IPS-20b (cell line): Measurements from ENCODE around the gene NDFIP1.
A peak's percentile ranks its signal among the peaks of the same experiment; 100 is the strongest.
"Not testable (repeated sequence)": the region's sequence is repeated elsewhere in the genome, so short reads cannot be mapped to it uniquely, and the experiment has no call there.

Source experiments
- H3K27ac ChIP-seq: one replicate; pipeline ENCODE4 v1.5.1; 2013; ENCODE audit warnings: low read length
- H3K27me3 ChIP-seq: 2 replicates; pipeline ENCODE4 v1.6.1; 2013; ENCODE audit warnings: mild to moderate bottlenecking, low read length, inconsistent platforms; ENCODE audit not compliant: insufficient read depth
- H3K36me3 ChIP-seq: 2 replicates; pipeline ENCODE4 v1.6.1; 2013; ENCODE audit warnings: low read depth, mild to moderate bottlenecking, inconsistent platforms, low read length, moderate library complexity; ENCODE audit not compliant: insufficient read depth
- H3K4me1 ChIP-seq: 2 replicates; pipeline ENCODE4 v1.6.1; 2013; ENCODE audit warnings: mild to moderate bottlenecking, control low read depth, inconsistent platforms, low read length, moderate library complexity; ENCODE audit not compliant: insufficient read depth
- H3K4me3 ChIP-seq: 2 replicates; pipeline ENCODE4 v1.5.1; 2013; ENCODE audit warnings: mild to moderate bottlenecking, low read length, inconsistent platforms
- H3K9ac ChIP-seq: 2 replicates; pipeline ENCODE4 v1.6.1; 2013; ENCODE audit warnings: low read depth, mild to moderate bottlenecking, inconsistent platforms, low read length, moderate library complexity
- H3K9me3 ChIP-seq: 2 replicates; pipeline ENCODE4 v1.6.1; 2013; ENCODE audit warnings: mild to moderate bottlenecking, low read depth, low read length, inconsistent platforms; ENCODE audit not compliant: insufficient read depth

NDFIP1 gene

GRCh38 chr5:142182840-142183239 lies 74.3 kb downstream of the NDFIP1 start:
- H3K4me3 ChIP-seq: no peak overlapping the region
- peaks cover 15% of the 10 kb centered on the region; the same call in 1 of the 2 replicates for H3K4me1 ChIP-seq
- H3K27ac ChIP-seq: no peak overlapping the region

GRCh38 chr5:142183561-142183960 lies 75.0 kb downstream of the NDFIP1 start:
- H3K4me3 ChIP-seq: no peak overlapping the region
- no peak overlapping the region for H3K9ac ChIP-seq
- peaks cover 15% of the 10 kb centered on the region; the same call in 1 of the 2 replicates for H3K4me1 ChIP-seq
- no peak overlapping the region for H3K27ac ChIP-seq
- no peaks in the 10 kb centered on the region for H3K27me3 ChIP-seq
- no peaks in the 10 kb centered on the region for H3K36me3 ChIP-seq
- H3K9me3 ChIP-seq: no peaks in the 10 kb centered on the region

More at GRCh38 chr5:142182840-142183239, 74.3 kb downstream of the NDFIP1 start:
- H3K9ac ChIP-seq: no peak overlapping the region
- no peaks in the 10 kb centered on the region for H3K27me3 ChIP-seq
- H3K9me3 ChIP-seq: no peaks in the 10 kb centered on the region
- no peaks in the 10 kb centered on the region for H3K36me3 ChIP-seq

GRCh38 chr5:142184988-142185387 lies 76.4 kb downstream of the NDFIP1 start:
- H3K27ac ChIP-seq: no peak overlapping the region
- H3K27me3 ChIP-seq: no peaks in the 10 kb centered on the region
- no peak overlapping the region for H3K4me3 ChIP-seq
- no peak overlapping the region for H3K9ac ChIP-seq
- peaks cover 15% of the 10 kb centered on the region; the same call in 1 of the 2 replicates for H3K4me1 ChIP-seq
- no peaks in the 10 kb centered on the region for H3K36me3 ChIP-seq
- H3K9me3 ChIP-seq: no peaks in the 10 kb centered on the region

- Histone ChIP-seq H3K9me3 (no peaks in the 10 kb centered on the region), H3K27me3 (no peaks in the 10 kb centered on the region), H3K4me1 (peaks cover 14% of the 10 kb centered on the region; the same call in 1 of the 2 replicates), H3K4me3 (no peak overlapping the region), H3K36me3 (no peaks in the 10 kb centered on the region), H3K27ac (peak overlapping the region; percentile 17), H3K9ac (no peak overlapping the region)
Observed at GRCh38 chr5:142186514-142186856, 77.9 kb downstream of the NDFIP1 start.

GRCh38 chr5:142186857-142187594 lies 78.4 kb downstream of the NDFIP1 start:
- Histone ChIP-seq H3K4me3 (no peak overlapping the region), H3K36me3 (no peaks in the 10 kb centered on the region), H3K9me3 (no peaks in the 10 kb centered on the region), H3K4me1 (peaks cover 13% of the 10 kb centered on the region; the same call in 1 of the 2 replicates), H3K9ac (no peak overlapping the region), H3K27ac (peak overlapping the region; percentile 17), H3K27me3 (no peaks in the 10 kb centered on the region)

- not testable (repeated sequence) for H3K9me3 ChIP-seq, H3K27ac ChIP-seq, H3K27me3 ChIP-seq, H3K4me3 ChIP-seq, H3K9ac ChIP-seq, H3K36me3 ChIP-seq
- peaks cover 13% of the 10 kb centered on the region; the same call in 1 of the 2 replicates for H3K4me1 ChIP-seq
Observed at GRCh38 chr5:142188691-142189090, 80.1 kb downstream of the NDFIP1 start.

GRCh38 chr5:142189813-142190212 lies 81.2 kb downstream of the NDFIP1 start:
- Histone ChIP-seq H3K27me3 (no peaks in the 10 kb centered on the region), H3K9me3 (no peaks in the 10 kb centered on the region), H3K36me3 (no peaks in the 10 kb centered on the region), H3K4me3 (no peak overlapping the region), H3K4me1 (peaks cover 13% of the 10 kb centered on the region; the same call in 1 of the 2 replicates), H3K27ac (no peak overlapping the region), H3K9ac (no peak overlapping the region)

- no peaks in the 10 kb centered on the region for H3K36me3 ChIP-seq
- no peak overlapping the region for H3K9ac ChIP-seq
- no peaks in the 10 kb centered on the region for H3K9me3 ChIP-seq
- H3K4me3 ChIP-seq: no peak overlapping the region
- H3K27me3 ChIP-seq: no peaks in the 10 kb centered on the region
- peaks cover 4% of the 10 kb centered on the region for H3K4me1 ChIP-seq
- H3K27ac ChIP-seq: no peak overlapping the region
Observed at GRCh38 chr5:142191776-142192175, 83.2 kb downstream of the NDFIP1 start.

GRCh38 chr5:142192286-142193113 lies 83.9 kb downstream of the NDFIP1 start:
- Histone ChIP-seq H3K4me1 (peaks cover 2% of the 10 kb centered on the region), H3K27me3 (no peaks in the 10 kb centered on the region), H3K36me3 (no peaks in the 10 kb centered on the region), H3K9me3 (no peaks in the 10 kb centered on the region), H3K27ac (no peak overlapping the region), H3K4me3 (no peak overlapping the region), H3K9ac (no peak overlapping the region)

GRCh38 chr5:142193114-142193428 lies 84.5 kb downstream of the NDFIP1 start:
- Histone ChIP-seq H3K27me3 (no peaks in the 10 kb centered on the region), H3K4me1 (peaks cover 2% of the 10 kb centered on the region), H3K9ac (no peak overlapping the region), H3K4me3 (no peak overlapping the region), H3K9me3 (no peaks in the 10 kb centered on the region), H3K27ac (no peak overlapping the region), H3K36me3 (no peaks in the 10 kb centered on the region)

GRCh38 chr5:142197098-142197497 lies 88.5 kb downstream of the NDFIP1 start:
- no peaks in the 10 kb centered on the region for H3K36me3 ChIP-seq
- no peaks in the 10 kb centered on the region for H3K9me3 ChIP-seq
- H3K27me3 ChIP-seq: no peaks in the 10 kb centered on the region
- H3K27ac ChIP-seq: no peak overlapping the region
- peaks cover 2% of the 10 kb centered on the region for H3K4me1 ChIP-seq
- H3K9ac ChIP-seq: no peak overlapping the region
- no peak overlapping the region for H3K4me3 ChIP-seq

GRCh38 chr5:142197781-142198180 lies 89.2 kb downstream of the NDFIP1 start:
- Histone ChIP-seq H3K27ac (no peak overlapping the region), H3K36me3 (no peaks in the 10 kb centered on the region), H3K4me3 (no peak overlapping the region), H3K9ac (no peak overlapping the region), H3K4me1 (peaks cover 2% of the 10 kb centered on the region), H3K27me3 (no peaks in the 10 kb centered on the region), H3K9me3 (no peaks in the 10 kb centered on the region)
